ENCODE measurements around the gene ECE1. TPM values are rescaled to one million over a fixed set of nuclear protein-coding genes. Genes with fewer than 3 reads are reported as not detected.
A peak's percentile ranks its signal among the peaks of the same experiment; 100 is the strongest.

The ECE1 gene
- total RNA-seq, 1 donor = 32.6 TPM

DNA sequence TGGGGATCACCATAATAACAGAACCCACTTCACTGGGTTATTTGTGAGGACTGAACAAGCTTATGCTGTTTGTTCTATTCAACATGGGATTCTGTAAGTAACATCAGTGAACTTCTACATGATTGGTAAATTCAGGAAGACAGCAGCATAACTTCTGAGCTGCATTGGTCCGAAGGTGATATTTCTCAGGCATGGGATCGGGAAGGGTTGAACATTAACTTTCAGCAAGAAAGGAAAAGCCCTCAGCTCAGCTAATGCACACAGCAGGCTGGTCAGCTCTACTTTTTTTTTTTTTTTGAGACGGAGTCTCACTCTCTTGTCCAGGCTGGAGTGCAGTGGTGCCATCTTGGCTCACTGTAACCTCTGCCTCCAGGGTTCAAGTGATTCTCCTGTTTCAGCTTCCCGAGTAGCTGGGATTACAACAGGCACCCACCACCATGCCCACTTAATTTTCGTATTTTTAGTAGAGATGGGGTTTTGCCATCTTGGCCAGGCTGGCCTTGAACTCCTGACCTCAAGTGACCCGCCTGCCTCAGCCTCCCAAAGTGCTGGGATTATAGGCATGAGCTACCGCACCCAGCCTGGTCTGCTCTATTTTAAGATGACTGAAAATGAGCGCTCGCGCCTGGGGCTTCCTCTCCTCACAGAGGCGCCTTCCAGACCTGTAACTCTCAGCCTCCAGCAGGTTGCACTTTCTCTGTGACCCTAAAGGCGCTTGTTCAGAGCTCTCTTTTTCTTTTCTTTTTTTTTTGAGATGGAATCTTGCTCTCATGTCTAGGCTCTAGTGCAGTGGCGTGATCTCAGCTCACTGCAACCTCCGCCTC lies 42.2 kb downstream of the ECE1 start:
- Histone ChIP-seq H4K20me1 (ENCODE audit: insufficient read depth, low read length) (no peaks in the 10 kb centered on the region), H2AFZ (ENCODE audit: low read length) (no peak overlapping the region), H3K4me1 (ENCODE audit: insufficient read depth, low read length) (peaks cover 11% of the 10 kb centered on the region), H3K79me2 (ENCODE audit: insufficient read depth, low read length) (no peaks in the 10 kb centered on the region), H3K27ac (ENCODE audit: low read depth, low read length) (no peak overlapping the region), H3K4me2 (ENCODE audit: insufficient read depth, low read length) (no peak overlapping the region), H3K27me3 (ENCODE audit: insufficient read depth, low read length) (no peaks in the 10 kb centered on the region), H3K36me3 (ENCODE audit: insufficient read depth, low read length) (peaks cover 9% of the 10 kb centered on the region), H3K4me3 (ENCODE audit: insufficient read depth, low read length) (no peak overlapping the region), H3K9me3 (ENCODE audit: low read depth, low read length) (no peaks in the 10 kb centered on the region)
- DNase-seq (ENCODE audit: insufficient read length, low spot score, missing footprints) = peak; percentile 27
- TF ChIP-seq CTCF (IDR thresholded peaks at IDR 0.05; ENCODE audit: extremely low read depth, low read depth, low read length) = no peak

GRCh38 chr1:21246905-21247642 lies 43.2 kb downstream of the ECE1 start:
- H2AFZ ChIP-seq (ENCODE audit: low read length) = no peak overlapping the region
- peak; percentile 6 for DNase-seq (ENCODE audit: insufficient read length, low spot score, missing footprints)
- H3K27ac ChIP-seq (ENCODE audit: low read depth, low read length) = no peak overlapping the region
- peaks cover 11% of the 10 kb centered on the region for H3K36me3 ChIP-seq (ENCODE audit: insufficient read depth, low read length)
- no peak overlapping the region for H3K4me2 ChIP-seq (ENCODE audit: insufficient read depth, low read length)
- no peaks in the 10 kb centered on the region for H4K20me1 ChIP-seq (ENCODE audit: insufficient read depth, low read length)
- no peak for TF ChIP-seq CTCF (IDR thresholded peaks at IDR 0.05; ENCODE audit: extremely low read depth, low read depth, low read length)
- H3K4me3 ChIP-seq (ENCODE audit: insufficient read depth, low read length) = no peak overlapping the region
- peaks cover 6% of the 10 kb centered on the region for H3K4me1 ChIP-seq (ENCODE audit: insufficient read depth, low read length)
- H3K79me2 ChIP-seq (ENCODE audit: insufficient read depth, low read length) = no peaks in the 10 kb centered on the region
- no peaks in the 10 kb centered on the region for H3K9me3 ChIP-seq (ENCODE audit: low read depth, low read length)
- no peaks in the 10 kb centered on the region for H3K27me3 ChIP-seq (ENCODE audit: insufficient read depth, low read length)

DNA sequence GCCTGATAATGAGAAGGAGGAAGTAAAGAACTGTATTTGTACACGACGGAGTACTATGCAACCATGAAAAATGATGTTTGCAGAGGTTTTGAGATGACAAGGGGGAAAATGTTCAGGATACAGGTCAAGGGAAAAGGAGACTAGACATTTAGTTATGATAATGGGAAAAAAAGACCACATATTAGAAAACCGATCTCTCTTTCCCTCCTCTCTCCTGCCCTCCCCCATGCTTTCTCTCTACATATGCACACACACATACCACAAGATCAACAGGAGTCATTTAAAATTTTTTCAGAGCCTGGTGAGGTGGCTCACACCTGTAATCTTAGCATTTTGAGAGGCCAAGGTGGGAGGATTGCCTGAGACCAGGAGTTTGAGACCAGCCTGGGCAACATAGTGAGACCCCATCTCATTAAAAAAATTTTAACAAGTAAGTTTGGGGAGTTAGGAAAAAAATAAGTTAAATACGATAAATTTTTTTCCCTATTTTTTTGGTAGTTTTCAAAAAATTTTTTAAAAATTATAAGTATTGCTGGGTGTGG lies 44.5 kb downstream of the ECE1 start:
- DNase-seq (ENCODE audit: insufficient read length, low spot score, missing footprints) = no peak
- no peaks in the 10 kb centered on the region for H3K27me3 ChIP-seq (ENCODE audit: insufficient read depth, low read length)
- H3K4me3 ChIP-seq (ENCODE audit: insufficient read depth, low read length) = no peak overlapping the region
- H3K9me3 ChIP-seq (ENCODE audit: low read depth, low read length) = no peaks in the 10 kb centered on the region
- H3K27ac ChIP-seq (ENCODE audit: low read depth, low read length) = no peak overlapping the region
- TF ChIP-seq CTCF (IDR thresholded peaks at IDR 0.05; ENCODE audit: extremely low read depth, low read depth, low read length) = no peak
- H4K20me1 ChIP-seq (ENCODE audit: insufficient read depth, low read length) = no peaks in the 10 kb centered on the region
- H3K79me2 ChIP-seq (ENCODE audit: insufficient read depth, low read length) = no peaks in the 10 kb centered on the region
- H2AFZ ChIP-seq (ENCODE audit: low read length) = no peak overlapping the region
- H3K4me1 ChIP-seq (ENCODE audit: insufficient read depth, low read length) = no peaks in the 10 kb centered on the region
- peaks cover 18% of the 10 kb centered on the region for H3K36me3 ChIP-seq (ENCODE audit: insufficient read depth, low read length)
- H3K4me2 ChIP-seq (ENCODE audit: insufficient read depth, low read length) = no peak overlapping the region
